ENCODE data around the gene SCO1. TPM values are rescaled to one million over a fixed set of nuclear protein-coding genes. Genes with fewer than 3 reads are reported as not detected.

The SCO1 gene
- total and polyA plus RNA-seq, 2 of the 4 experiments (the other 2 are of a cell fraction): 17.0 to 21.7 TPM

- TF ChIP-seq FOS (IDR thresholded peaks at IDR 0.05; ENCODE audit: low read depth, low read length): no peak
These were observed 74.5 kb downstream of the SCO1 start (continued) for GRCh38 chr17:10622617-10623485.

Other genes starting within 250 kb of the SCO1 start
- not detected in 2 replicates for gene MYH4, start 228.0 kb downstream of the SCO1 start, total RNA-seq (2012; rRNA removed)
- gene MYH4, start 228.0 kb downstream of the SCO1 start, polyA plus RNA-seq (2012; rRNA removed): not detected in 2 replicates
- gene MYH1, start 179.0 kb downstream of the SCO1 start, total RNA-seq (2012; rRNA removed): not detected in 2 replicates
- not detected in 2 replicates for gene MYH1, start 179.0 kb downstream of the SCO1 start, polyA plus RNA-seq (2012; rRNA removed)
- not detected in 2 replicates for gene MYH2, start 147.9 kb downstream of the SCO1 start, total RNA-seq (2012; rRNA removed)
- not detected in 2 replicates for gene MYH2, start 147.9 kb downstream of the SCO1 start, polyA plus RNA-seq (2012; rRNA removed)
- 0.28 and 0.54 TPM in 2 replicates for gene MYH3, start 40.2 kb downstream of the SCO1 start, total RNA-seq (2012; rRNA removed)
- 0.63 and 0.98 TPM in 2 replicates for gene MYH3, start 40.2 kb downstream of the SCO1 start, polyA plus RNA-seq (2012; rRNA removed)
- gene ADPRM, start 61 bp upstream of the SCO1 start, total RNA-seq (2012; rRNA removed): 10.3 and 12.2 TPM in 2 replicates
- gene ADPRM, start 61 bp upstream of the SCO1 start, polyA plus RNA-seq (2012; rRNA removed): 6.1 and 7.4 TPM in 2 replicates
- gene TMEM220, start 32.5 kb upstream of the SCO1 start, total RNA-seq (2012; rRNA removed): 1.1 and 1.7 TPM in 2 replicates
- 1.3 and 1.9 TPM in 2 replicates for gene TMEM220, start 32.5 kb upstream of the SCO1 start, polyA plus RNA-seq (2012; rRNA removed)
- not detected in 2 replicates for gene TMEM238L, start 106.6 kb upstream of the SCO1 start, total RNA-seq (2012; rRNA removed)
- not detected in 2 replicates for gene TMEM238L, start 106.6 kb upstream of the SCO1 start, polyA plus RNA-seq (2012; rRNA removed)
- not detected in 2 replicates for gene PIRT, start 140.6 kb upstream of the SCO1 start, total RNA-seq (2012; rRNA removed)
- gene PIRT, start 140.6 kb upstream of the SCO1 start, polyA plus RNA-seq (2012; rRNA removed): not detected in 2 replicates